Retinal pigment epithelial cell (primary cell): ENCODE results near the gene OR5D18.
"Not testable (repeated sequence)": the region's sequence is repeated elsewhere in the genome, so short reads cannot be mapped to it uniquely, and the experiment has no call there.

ENCODE experiments used
- DNase-seq: peaks from one replicate; pipeline ENCODE4 v3.0.0-alpha.2; 2010; ENCODE audit warnings: low read depth
- H3K4me3 ChIP-seq: 2 replicates; pipeline ENCODE4 v1.5.1; 2011; ENCODE audit warnings: mild to moderate bottlenecking, low read length, control low read depth, moderate library complexity
- TF ChIP-seq, protein P1 (sequence below): conservative IDR thresholded peaks from 2 replicates; pipeline ENCODE4 v1.5.1; 2011; ENCODE audit warnings: low read depth, low read length, control low read depth, inconsistent platforms

Gene OR5D18

DNA sequence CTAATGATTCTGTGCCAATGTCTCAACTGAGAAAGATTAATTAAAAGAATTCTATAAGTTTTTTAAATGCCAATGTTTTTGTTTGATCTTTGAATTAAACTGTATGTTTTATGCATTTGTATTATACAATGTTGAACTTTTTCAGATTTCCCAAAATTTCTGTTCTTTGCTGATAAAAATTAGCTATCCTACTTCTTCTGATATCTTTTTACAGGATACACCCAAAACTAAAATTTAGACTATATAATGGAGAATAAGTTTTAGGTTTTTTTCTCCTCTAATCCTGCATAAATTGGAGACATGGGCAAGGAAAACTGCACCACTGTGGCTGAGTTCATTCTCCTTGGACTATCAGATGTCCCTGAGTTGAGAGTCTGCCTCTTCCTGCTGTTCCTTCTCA lies 7.5 kb downstream of the OR5D18 start, which contains the start of gene OR5L2:
Gene OR5L2, plus strand, starts transcription at position 301 of the 400 bp plus-strand sequence. Its CDS starts 0 bp downstream, at position 301.
- TF ChIP-seq, protein P1, sequence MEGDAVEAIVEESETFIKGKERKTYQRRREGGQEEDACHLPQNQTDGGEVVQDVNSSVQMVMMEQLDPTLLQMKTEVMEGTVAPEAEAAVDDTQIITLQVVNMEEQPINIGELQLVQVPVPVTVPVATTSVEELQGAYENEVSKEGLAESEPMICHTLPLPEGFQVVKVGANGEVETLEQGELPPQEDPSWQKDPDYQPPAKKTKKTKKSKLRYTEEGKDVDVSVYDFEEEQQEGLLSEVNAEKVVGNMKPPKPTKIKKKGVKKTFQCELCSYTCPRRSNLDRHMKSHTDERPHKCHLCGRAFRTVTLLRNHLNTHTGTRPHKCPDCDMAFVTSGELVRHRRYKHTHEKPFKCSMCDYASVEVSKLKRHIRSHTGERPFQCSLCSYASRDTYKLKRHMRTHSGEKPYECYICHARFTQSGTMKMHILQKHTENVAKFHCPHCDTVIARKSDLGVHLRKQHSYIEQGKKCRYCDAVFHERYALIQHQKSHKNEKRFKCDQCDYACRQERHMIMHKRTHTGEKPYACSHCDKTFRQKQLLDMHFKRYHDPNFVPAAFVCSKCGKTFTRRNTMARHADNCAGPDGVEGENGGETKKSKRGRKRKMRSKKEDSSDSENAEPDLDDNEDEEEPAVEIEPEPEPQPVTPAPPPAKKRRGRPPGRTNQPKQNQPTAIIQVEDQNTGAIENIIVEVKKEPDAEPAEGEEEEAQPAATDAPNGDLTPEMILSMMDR, result no peak
- H3K4me3 ChIP-seq, result no peak within 1 kb of the TSS
- no peak for DNase-seq

GRCh38 chr11:55838452-55838851 lies 19.0 kb downstream of the OR5D18 start, which contains the start of gene OR5D16:
Gene OR5D16, plus strand, starts transcription at chr11:55838752. Its CDS starts 0 bp downstream, at chr11:55838752.
- TF ChIP-seq, protein P1, result no peak
- DNase-seq, result no peak
- no peak within 1 kb of the TSS for H3K4me3 ChIP-seq

- no peak overlapping the region for H3K4me3 ChIP-seq
- TF ChIP-seq, protein P1, result no peak
- no peak for DNase-seq
Measured at GRCh38 chr11:55847453-55847852, 28.0 kb downstream of the OR5D18 start.

GRCh38 chr11:55849037-55849436 lies 29.6 kb downstream of the OR5D18 start:
- TF ChIP-seq, protein P1, result no peak
- no peak overlapping the region for H3K4me3 ChIP-seq
- no peak for DNase-seq

DNA sequence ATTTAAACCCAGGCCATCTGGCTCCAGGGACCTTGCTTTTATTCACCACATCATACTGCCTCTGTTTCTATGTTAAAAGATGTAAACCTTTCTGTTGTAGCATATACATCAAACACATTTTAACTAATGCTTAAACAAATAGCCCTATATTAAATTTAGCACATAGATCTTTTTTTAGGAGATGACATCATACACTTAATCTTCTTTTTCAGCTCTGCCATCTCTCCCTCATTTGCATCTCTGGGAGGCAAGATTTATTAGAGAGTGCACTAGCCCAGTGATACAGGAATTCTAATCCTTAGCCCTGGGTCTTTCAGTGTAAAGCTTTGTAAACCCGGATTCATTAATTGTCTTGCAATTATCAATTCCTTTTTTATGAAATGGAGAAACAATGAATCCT lies 32.7 kb downstream of the OR5D18 start:
- no peak for DNase-seq
- TF ChIP-seq, protein P1, result no peak
- H3K4me3 ChIP-seq, result no peak overlapping the region

GRCh38 chr11:55854704-55855103 lies 35.3 kb downstream of the OR5D18 start:
- TF ChIP-seq, protein P1, result no peak
- no peak for DNase-seq

GRCh38 chr11:55867354-55867753 lies 47.9 kb downstream of the OR5D18 start:
- not testable (repeated sequence) for H3K4me3 ChIP-seq, DNase-seq

More at GRCh38 chr11:55854704-55855103, 35.3 kb downstream of the OR5D18 start:
- no peak overlapping the region for H3K4me3 ChIP-seq
